Cardiac fibroblast (primary cell): ENCODE data around the gene SCYGR6.

Experiments
- DNase-seq, 2 donors: peaks; one replicate each; pipeline versions ENCODE4 v3.0.0 to v3.0.0-alpha.2; 2010; ENCODE audit warnings: low read depth in 2 of 2
- H3K4me3 ChIP-seq, 2 donors: replicated peaks in 1 of 2; 1 replicate in 1 of 2; 2 replicates in 1 of 2; pipeline ENCODE4 v1.5.1; 2011; ENCODE audit warnings: low read depth in 2 of 2, low read length in 2 of 2, mild to moderate bottlenecking in 2 of 2, moderate library complexity in 1 of 2
- CTCF ChIP-seq: IDR thresholded peaks from one replicate; pipeline ENCODE4 v1.5.1; 2011; ENCODE audit warnings: low read depth, mild to moderate bottlenecking, low read length, inconsistent platforms

Gene SCYGR6

GRCh38 chr2:227696990-227697679 lies 27.4 kb downstream of the SCYGR6 start:
- no peak for TF ChIP-seq CTCF
- peak in 1 of 2 donors; percentile 23 for DNase-seq
- H3K4me3 ChIP-seq, result no peak overlapping the region

- no peak for TF ChIP-seq CTCF
- DNase-seq, result peak in 1 of 2 donors; percentile 6
- no peak overlapping the region for H3K4me3 ChIP-seq
Measured at GRCh38 chr2:227687189-227687588, 37.4 kb downstream of the SCYGR6 start.

- TF ChIP-seq CTCF, result no peak
- H3K4me3 ChIP-seq, result no peak overlapping the region
- DNase-seq, result no peak
Measured at GRCh38 chr2:227684258-227684657, 40.3 kb downstream of the SCYGR6 start.

- H3K4me3 ChIP-seq, result no peak overlapping the region
- no peak for TF ChIP-seq CTCF
- no peak for DNase-seq
Measured at GRCh38 chr2:227677928-227678327, 46.6 kb downstream of the SCYGR6 start.

- DNase-seq, result no peak
- TF ChIP-seq CTCF, result no peak
- H3K4me3 ChIP-seq, result no peak overlapping the region
Measured at GRCh38 chr2:227674485-227674884, 50.1 kb downstream of the SCYGR6 start.
